RPMI7951 (cell line): Measurements from ENCODE around the gene C2orf68. TPM values are rescaled to one million over a fixed set of nuclear protein-coding genes. Genes with fewer than 3 reads are reported as not detected.
A peak's percentile ranks its signal among the peaks of the same experiment; 100 is the strongest.
"Not testable (repeated sequence)": the region's sequence is repeated elsewhere in the genome, so short reads cannot be mapped to it uniquely, and the experiment has no call there.

ENCODE experiments used
- DNase-seq: peaks from one replicate; pipeline ENCODE4 v3.0.0-alpha.2; 2012; ENCODE audit warnings: low read depth
- total RNA-seq: library from RNA; depleted of rRNA; stranded (reverse); fragments of >200 nt; shearing (Covaris generic); gene quantifications from 2 replicates; pipeline ENCODE4 v1.2.3, GENCODE V29; 2014

Gene C2orf68
- total RNA-seq, 1 experiment from 2014 or later: 27.9 TPM

- DNase-seq: no peak
These were observed 12.2 kb downstream of the C2orf68 start for GRCh38 chr2:85599468-85600234.

GRCh38 chr2:85598594-85599340 is 13.1 kb downstream of the C2orf68 start:
- DNase-seq: no peak

GRCh38 chr2:85597241-85597640 is 14.6 kb downstream of the C2orf68 start:
- no peak for DNase-seq

GRCh38 chr2:85596486-85597143 is 15.3 kb downstream of the C2orf68 start:
- DNase-seq: no peak

GRCh38 chr2:85596026-85596333 is 15.9 kb downstream of the C2orf68 start:
- DNase-seq: no peak

- peak; percentile 99 for DNase-seq
These were observed 16.4 kb downstream of the C2orf68 start, which contains the start of gene RNF181 for GRCh38 chr2:85595301-85596025. RNF181 (plus strand) TSS chr2:85595745; CDS start chr2:85595764, 19 bp downstream.

GRCh38 chr2:85594715-85595300 is 17.1 kb downstream of the C2orf68 start:
- DNase-seq: no peak

GRCh38 chr2:85593023-85593422 is 18.8 kb downstream of the C2orf68 start:
- DNase-seq: no peak

- DNase-seq: not testable (repeated sequence)
These were observed 19.6 kb downstream of the C2orf68 start for GRCh38 chr2:85592299-85592698.

- DNase-seq: no peak
These were observed 20.3 kb downstream of the C2orf68 start for GRCh38 chr2:85591563-85591962.

- DNase-seq: no peak
These were observed 20.9 kb downstream of the C2orf68 start for GRCh38 chr2:85590950-85591349.

GRCh38 chr2:85589982-85590791 is 21.7 kb downstream of the C2orf68 start:
- DNase-seq: peak; percentile 93

- no peak for DNase-seq
These were observed 22.7 kb downstream of the C2orf68 start for GRCh38 chr2:85589181-85589580.

- DNase-seq: no peak
These were observed 23.2 kb downstream of the C2orf68 start for GRCh38 chr2:85588645-85589044.

GRCh38 chr2:85588236-85588635 is 23.6 kb downstream of the C2orf68 start:
- no peak for DNase-seq

- peak; percentile 78 for DNase-seq
These were observed 26.1 kb downstream of the C2orf68 start for GRCh38 chr2:85585781-85586105.

GRCh38 chr2:85584857-85585780 is 26.7 kb downstream of the C2orf68 start:
- DNase-seq: peak; percentile 97

GRCh38 chr2:85584354-85584856 is 27.5 kb downstream of the C2orf68 start, which contains the start of gene VAMP5:
VAMP5 (plus strand) TSS chr2:85584431; CDS start chr2:85584491, 60 bp downstream.
- DNase-seq: peak; percentile 46

- DNase-seq: no peak
These were observed 28.1 kb downstream of the C2orf68 start for GRCh38 chr2:85583667-85584353.
